Stomach (tissue), 9 donors: ENCODE results near the gene TMED3. TPM values are rescaled to one million over a fixed set of nuclear protein-coding genes. Genes with fewer than 3 reads are reported as not detected.

Experiments used
- DNase-seq, 2 donors: peaks; one replicate each; pipeline versions ENCODE4 v3.0.0 to v3.0.0-alpha.2; 2013 to 2019
- H3K27ac ChIP-seq, 5 donors: fragments of 200-600 bp in 4 of 5; sonication (generic) in 4 of 5; one replicate each; pipeline ENCODE4 v1.5.1; 2013 to 2019; ENCODE audit warnings: mild to moderate bottlenecking in 1 of 5, moderate library complexity in 1 of 5
- H3K27me3 ChIP-seq, 3 donors: fragments of 200-600 bp; sonication (generic); one replicate each; pipeline ENCODE4 v1.5.1; 2017 to 2019; ENCODE audit warnings: mixed run types in 1 of 3
- H3K36me3 ChIP-seq, 4 donors: fragments of 200-600 bp; sonication (generic); 1 replicate in 3 of 4; 2 replicates in 1 of 4; pipeline ENCODE4 v1.5.1; 2016 to 2019
- H3K4me1 ChIP-seq, 4 donors: fragments of 200-600 bp; sonication (generic); one replicate each; pipeline ENCODE4 v1.5.1; 2016 to 2019
- H3K4me3 ChIP-seq, 4 donors: fragments of 200-600 bp; sonication (generic) in 3 of 4; one replicate each; pipeline ENCODE4 v1.5.1; 2016 to 2019; ENCODE audit warnings: mild to moderate bottlenecking in 1 of 4
- H3K9me3 ChIP-seq, 4 donors: fragments of 200-600 bp; sonication (generic); one replicate each; pipeline ENCODE4 v1.5.1; 2016 to 2019
- EP300 ChIP-seq: sonication (generic); formaldehyde crosslinking; IDR thresholded peaks from one replicate; pipeline ENCODE4 v1.6.1; 2017; ENCODE audit warnings: antibody characterized with exemption
- POLR2A ChIP-seq, 4 donors: fragments of 450-650 bp; IDR thresholded peaks; one replicate each; pipeline ENCODE4 v1.6.1; 2016; ENCODE audit warnings: antibody characterized with exemption in 4 of 4, control low read depth in 2 of 4, mild to moderate bottlenecking in 1 of 4, moderate library complexity in 1 of 4
- POLR2AphosphoS5 ChIP-seq, 3 donors: sonication (generic); formaldehyde crosslinking; IDR thresholded peaks; one replicate each; pipeline ENCODE4 v1.6.1; 2016; ENCODE audit warnings: antibody characterized with exemption in 3 of 3
- WGBS, 5 donors: extraction: QIAGEN DNeasy Blood & Tissue Kit in 3 of 5; methylation state at CpG; one replicate each; pipeline versions ENCODE4 v1.1.5 to v1.1.7; 2013 to 2018; 5-methylcytosine and 5-hydroxymethylcytosine counted together
- intact Hi-C: fragments of 100-400 bp; cut with DNase I; formaldehyde crosslinking; loops from one replicate; pipeline ENCODE4 v1.15.1; 2023; ENCODE audit warnings: low total_unique reads
- polyA plus RNA-seq, 3 donors: library from polyadenylated mRNA; stranded (reverse); fragments of 200-250 nt; gene quantifications; one replicate each; pipeline ENCODE4 v1.2.3, GENCODE V29; 2013
- total RNA-seq, 5 donors: library from RNA; depleted of rRNA; stranded (reverse); fragments of >200 nt; gene quantifications; one replicate each; pipeline versions ENCODE4 v1.1.0 to v1.2.3, GENCODE V29; 2014 to 2016
- TF ChIP-seq, protein P1 (sequence below), 7 experiments: fragments of 450-650 bp in 4 of 7; fragments of 200-600 bp in 3 of 7; sonication (generic) in 3 of 7; IDR thresholded peaks; one replicate each; pipeline ENCODE4 v1.5.1; 2016 to 2019; ENCODE audit warnings: antibody characterized with exemption in 7 of 7, control low read depth in 2 of 7, mild to moderate bottlenecking in 1 of 7
- donor health status: healthy with polysubstance abuse.
- donor health status: Bipolar disorder and iron deficiency.
- donor health status: healthy.

Gene TMED3
- total and polyA plus RNA-seq, 8 donors, result 29.0 to 250 (median 94.5) TPM

DNA sequence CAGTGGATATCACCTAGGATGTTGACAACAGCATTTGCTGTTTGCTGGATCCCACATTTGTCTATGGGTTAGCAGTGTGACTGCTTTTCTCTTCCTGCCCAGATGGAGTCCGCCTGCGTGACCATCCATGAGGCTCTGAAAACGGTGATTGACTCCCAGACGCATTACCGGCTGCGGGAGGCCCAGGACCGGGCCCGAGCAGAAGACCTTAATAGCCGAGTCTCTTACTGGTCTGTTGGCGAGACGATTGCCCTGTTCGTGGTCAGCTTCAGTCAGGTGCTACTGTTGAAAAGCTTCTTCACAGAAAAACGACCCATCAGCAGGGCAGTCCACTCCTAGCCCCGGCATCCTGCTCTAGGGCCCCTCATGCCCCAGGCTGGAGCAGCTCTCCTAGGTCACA lies 11.0 kb downstream of the TMED3 start:
- no peak overlapping the region for H3K4me3 ChIP-seq
- peaks cover 37 to 93% (median 87%) of the 10 kb centered on the region in 4 donors for H3K36me3 ChIP-seq
- no peaks in the 10 kb centered on the region for H3K27me3 ChIP-seq
- peaks cover 0 to 3% (median 0%) of the 10 kb centered on the region in 4 donors for H3K4me1 ChIP-seq
- H3K9me3 ChIP-seq, result no peaks in the 10 kb centered on the region
- no peak for TF ChIP-seq EP300
- TF ChIP-seq, protein P1, sequence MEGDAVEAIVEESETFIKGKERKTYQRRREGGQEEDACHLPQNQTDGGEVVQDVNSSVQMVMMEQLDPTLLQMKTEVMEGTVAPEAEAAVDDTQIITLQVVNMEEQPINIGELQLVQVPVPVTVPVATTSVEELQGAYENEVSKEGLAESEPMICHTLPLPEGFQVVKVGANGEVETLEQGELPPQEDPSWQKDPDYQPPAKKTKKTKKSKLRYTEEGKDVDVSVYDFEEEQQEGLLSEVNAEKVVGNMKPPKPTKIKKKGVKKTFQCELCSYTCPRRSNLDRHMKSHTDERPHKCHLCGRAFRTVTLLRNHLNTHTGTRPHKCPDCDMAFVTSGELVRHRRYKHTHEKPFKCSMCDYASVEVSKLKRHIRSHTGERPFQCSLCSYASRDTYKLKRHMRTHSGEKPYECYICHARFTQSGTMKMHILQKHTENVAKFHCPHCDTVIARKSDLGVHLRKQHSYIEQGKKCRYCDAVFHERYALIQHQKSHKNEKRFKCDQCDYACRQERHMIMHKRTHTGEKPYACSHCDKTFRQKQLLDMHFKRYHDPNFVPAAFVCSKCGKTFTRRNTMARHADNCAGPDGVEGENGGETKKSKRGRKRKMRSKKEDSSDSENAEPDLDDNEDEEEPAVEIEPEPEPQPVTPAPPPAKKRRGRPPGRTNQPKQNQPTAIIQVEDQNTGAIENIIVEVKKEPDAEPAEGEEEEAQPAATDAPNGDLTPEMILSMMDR (IDR thresholded peaks at IDR 0.05), result no peak
- TF ChIP-seq POLR2A (IDR thresholded peaks at IDR 0.05), result no peak
- no peak for TF ChIP-seq POLR2AphosphoS5 (IDR thresholded peaks at IDR 0.05)
- intact Hi-C loops, result no loop called here
- no peak for DNase-seq
- no peak overlapping the region for H3K27ac ChIP-seq
- 90 to 94% (median 93%) methylated on average over 14 of the region's 14 CpGs for WGBS, 5 donors

DNA sequence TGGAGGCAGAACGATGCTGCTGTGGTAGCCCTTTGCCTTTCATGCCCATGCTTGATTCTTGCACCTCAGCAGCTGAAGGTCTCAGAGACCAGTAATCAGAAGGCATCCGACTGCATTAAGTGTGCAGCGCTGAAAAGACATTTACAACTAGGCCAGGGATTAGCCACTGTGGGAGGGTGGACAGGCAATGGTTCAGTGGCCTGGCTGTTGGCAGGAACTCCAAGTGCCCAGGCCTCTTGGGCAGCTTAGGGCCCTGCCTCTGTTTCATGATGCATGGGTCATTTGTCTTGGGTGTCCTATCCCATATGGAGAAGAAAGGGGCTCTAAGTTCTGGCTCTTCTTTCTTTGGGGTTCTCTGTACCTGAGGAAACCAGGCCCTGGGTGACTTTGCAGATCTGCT lies 11.4 kb downstream of the TMED3 start:
- Histone ChIP-seq H3K4me3 (no peak overlapping the region), H3K4me1 (no peaks in the 10 kb centered on the region), H3K9me3 (no peaks in the 10 kb centered on the region), H3K36me3 (peaks cover 32 to 93% (median 84%) of the 10 kb centered on the region in 4 donors), H3K27me3 (no peaks in the 10 kb centered on the region), H3K27ac (no peak overlapping the region)
- 92 to 98% (median 96%) methylated on average over 3 of the region's 3 CpGs for WGBS, 5 donors
- no peak for DNase-seq
- intact Hi-C loops, result no loop called here
- no peak for TF ChIP-seq POLR2AphosphoS5 (IDR thresholded peaks at IDR 0.05)
- no peak for TF ChIP-seq POLR2A (IDR thresholded peaks at IDR 0.05)
- TF ChIP-seq, protein P1 (IDR thresholded peaks at IDR 0.05), result no peak
- no peak for TF ChIP-seq EP300

DNA sequence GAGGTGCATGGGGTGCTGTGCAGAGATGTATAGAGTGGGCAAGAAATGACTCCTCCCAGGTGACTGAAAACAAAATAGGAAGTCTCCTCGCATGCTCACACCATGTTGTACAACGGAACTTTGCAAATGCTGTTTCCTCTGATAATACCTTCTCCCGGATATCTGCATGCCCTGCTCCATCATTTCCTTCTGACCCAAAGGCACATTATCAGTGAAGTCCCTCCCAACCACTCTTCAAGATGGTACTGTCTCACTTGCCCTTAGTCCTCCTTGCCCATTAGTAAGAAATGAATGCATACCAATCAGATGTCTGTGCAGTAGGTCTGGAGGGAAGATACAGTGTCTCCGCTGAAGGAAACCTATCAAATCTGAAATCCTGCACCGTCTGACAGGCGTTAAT lies 12.0 kb downstream of the TMED3 start:
- intact Hi-C loops, result no loop called here
- H3K4me3 ChIP-seq, result no peak overlapping the region
- 81 to 91% (median 88%) methylated on average over 6 of the region's 6 CpGs for WGBS, 5 donors
- TF ChIP-seq POLR2A (IDR thresholded peaks at IDR 0.05) (no peak), POLR2AphosphoS5 (IDR thresholded peaks at IDR 0.05) (no peak), EP300 (no peak)
- TF ChIP-seq, protein P1 (IDR thresholded peaks at IDR 0.05), result no peak
- H3K9me3 ChIP-seq, result no peaks in the 10 kb centered on the region
- H3K36me3 ChIP-seq, result peaks cover 27 to 88% (median 78%) of the 10 kb centered on the region in 4 donors
- H3K27ac ChIP-seq, result no peak overlapping the region
- H3K4me1 ChIP-seq, result no peaks in the 10 kb centered on the region
- no peaks in the 10 kb centered on the region for H3K27me3 ChIP-seq
- no peak for DNase-seq

DNA sequence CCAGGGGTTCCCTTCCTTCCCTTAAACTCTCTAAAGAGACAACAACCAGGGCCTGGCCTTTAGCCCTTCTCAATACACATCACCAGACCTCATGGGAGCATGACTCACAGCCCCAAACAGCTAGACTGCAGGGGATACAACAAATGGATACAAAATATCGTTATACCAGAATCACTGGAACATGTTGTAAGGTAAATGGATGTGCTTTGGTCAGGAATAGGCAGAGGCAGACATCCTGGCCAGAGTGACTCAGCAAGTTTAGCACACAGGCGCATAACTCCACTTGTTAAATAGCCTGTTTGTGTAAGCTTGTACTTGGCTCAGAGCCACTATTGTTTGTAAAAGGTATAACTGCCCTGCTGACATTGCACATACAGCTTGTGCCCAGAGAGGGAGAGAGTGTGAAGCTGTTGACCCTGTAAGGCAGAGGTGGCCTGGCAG lies 18.3 kb downstream of the TMED3 start:
- no peak overlapping the region for H3K27ac ChIP-seq
- 76 to 82% (median 81%) methylated on average over 2 of the region's 2 CpGs for WGBS, 5 donors
- no peaks in the 10 kb centered on the region for H3K9me3 ChIP-seq
- intact Hi-C loops, result no loop called here
- no peak for DNase-seq
- H3K4me1 ChIP-seq, result no peaks in the 10 kb centered on the region
- peaks cover 4 to 32% (median 17%) of the 10 kb centered on the region in 4 donors for H3K36me3 ChIP-seq
- no peak overlapping the region for H3K4me3 ChIP-seq
- TF ChIP-seq, protein P1 (IDR thresholded peaks at IDR 0.05), result no peak
- no peak for TF ChIP-seq POLR2AphosphoS5 (IDR thresholded peaks at IDR 0.05)
- no peak for TF ChIP-seq POLR2A (IDR thresholded peaks at IDR 0.05)
- no peak for TF ChIP-seq EP300
- H3K27me3 ChIP-seq, result no peaks in the 10 kb centered on the region
